ENCODE results near the gene PLPPR2.
"Not testable (repeated sequence)": the region's sequence is repeated elsewhere in the genome, so short reads cannot be mapped to it uniquely, and the experiment has no call there.

The PLPPR2 gene

GRCh38 chr19:11342429-11342828, 12.8 kb upstream of the PLPPR2 start:
- no peak for FAIRE-seq

GRCh38 chr19:11345122-11345803, 10.0 kb upstream of the PLPPR2 start:
- no peak for FAIRE-seq

- FAIRE-seq: peak; percentile 97
These were observed 8.9 kb upstream of the PLPPR2 start, which contains the start of the genes CCDC159 and TMEM205 for GRCh38 chr19:11346104-11346940. Gene CCDC159 (plus strand): TSS chr19:11346519. CDS start chr19:11346607, 88 bp downstream. Gene TMEM205 (minus strand): TSS chr19:11346268. CDS start chr19:11345619, 649 bp downstream.

GRCh38 chr19:11347546-11348039, 7.6 kb upstream of the PLPPR2 start:
- no peak for FAIRE-seq

- FAIRE-seq: no peak
These were observed 6.1 kb upstream of the PLPPR2 start for GRCh38 chr19:11349171-11349570.

- FAIRE-seq: not testable (repeated sequence)
These were observed 1.1 kb upstream of the PLPPR2 start for GRCh38 chr19:11354102-11354501.

- no peak for FAIRE-seq
These were observed 804 bp downstream of the PLPPR2 start for GRCh38 chr19:11356074-11356397.

GRCh38 chr19:11356676-11357550, 1.7 kb downstream of the PLPPR2 start:
- no peak for FAIRE-seq

GRCh38 chr19:11359421-11359820, 4.2 kb downstream of the PLPPR2 start:
- no peak for FAIRE-seq

- FAIRE-seq: no peak
These were observed 6.0 kb downstream of the PLPPR2 start for GRCh38 chr19:11361037-11361770.

- no peak for FAIRE-seq
These were observed 6.8 kb downstream of the PLPPR2 start for GRCh38 chr19:11361771-11362731.

- FAIRE-seq: no peak
These were observed 8.6 kb downstream of the PLPPR2 start for GRCh38 chr19:11363881-11364280.

GRCh38 chr19:11364296-11364904, 9.2 kb downstream of the PLPPR2 start:
- no peak for FAIRE-seq

GRCh38 chr19:11364935-11365334, 9.7 kb downstream of the PLPPR2 start:
- no peak for FAIRE-seq

- no peak for FAIRE-seq
These were observed 10.4 kb downstream of the PLPPR2 start for GRCh38 chr19:11365557-11366117.

GRCh38 chr19:11367528-11367927, 12.3 kb downstream of the PLPPR2 start:
- no peak for FAIRE-seq

GRCh38 chr19:11370744-11371143, 15.5 kb downstream of the PLPPR2 start:
- no peak for FAIRE-seq

- FAIRE-seq: no peak
These were observed 18.1 kb downstream of the PLPPR2 start for GRCh38 chr19:11373166-11373884.

GRCh38 chr19:11373885-11374432, 18.7 kb downstream of the PLPPR2 start:
- FAIRE-seq: no peak
